GM19351 (cell line): ENCODE data around the gene CERS6.
"Not testable (repeated sequence)": the region's sequence is repeated elsewhere in the genome, so short reads cannot be mapped to it uniquely, and the experiment has no call there.

Experiments
- ATAC-seq: cut with Tn5 transposase; IDR thresholded peaks from one replicate; pipeline ENCODE4 v1.9.1; 2021; ENCODE audit warnings: mild to moderate bottlenecking, moderate library complexity; ENCODE audit not compliant: unreplicated experiment

Gene CERS6

GRCh38 chr2:168495524-168495923, 39.5 kb downstream of the CERS6 start:
- peak; percentile 89 for ATAC-seq

- no peak for ATAC-seq
Measured at GRCh38 chr2:168496906-168497305, 40.8 kb downstream of the CERS6 start.

GRCh38 chr2:168499500-168499899, 43.4 kb downstream of the CERS6 start:
- ATAC-seq, result no peak

GRCh38 chr2:168500516-168500915, 44.4 kb downstream of the CERS6 start:
- no peak for ATAC-seq

- ATAC-seq, result no peak
Measured at GRCh38 chr2:168501466-168502065, 45.5 kb downstream of the CERS6 start.

GRCh38 chr2:168502852-168503251, 46.8 kb downstream of the CERS6 start:
- not testable (repeated sequence) for ATAC-seq

GRCh38 chr2:168503901-168504300, 47.8 kb downstream of the CERS6 start:
- no peak for ATAC-seq

GRCh38 chr2:168504323-168504722, 48.3 kb downstream of the CERS6 start:
- ATAC-seq, result no peak

- ATAC-seq, result no peak
Measured at GRCh38 chr2:168510125-168510756, 54.2 kb downstream of the CERS6 start.

GRCh38 chr2:168514692-168515091, 58.6 kb downstream of the CERS6 start:
- ATAC-seq, result peak; percentile 60

- ATAC-seq, result no peak
Measured at GRCh38 chr2:168515502-168515901, 59.4 kb downstream of the CERS6 start.

GRCh38 chr2:168517816-168518215, 61.7 kb downstream of the CERS6 start:
- no peak for ATAC-seq

- peak; percentile 44 for ATAC-seq
Measured at GRCh38 chr2:168518555-168519066, 62.5 kb downstream of the CERS6 start.

- ATAC-seq, result no peak
Measured at GRCh38 chr2:168519534-168520308, 63.6 kb downstream of the CERS6 start.

- ATAC-seq, result no peak
Measured at GRCh38 chr2:168521053-168521741, 65.1 kb downstream of the CERS6 start.

- ATAC-seq, result no peak
Measured at GRCh38 chr2:168522446-168522845, 66.4 kb downstream of the CERS6 start.

GRCh38 chr2:168524005-168524404, 67.9 kb downstream of the CERS6 start:
- no peak for ATAC-seq

GRCh38 chr2:168525020-168525419, 68.9 kb downstream of the CERS6 start:
- ATAC-seq, result no peak

- no peak for ATAC-seq
Measured at GRCh38 chr2:168525716-168526446, 69.8 kb downstream of the CERS6 start.

GRCh38 chr2:168526641-168527040, 70.6 kb downstream of the CERS6 start:
- no peak for ATAC-seq

GRCh38 chr2:168528016-168528415, 71.9 kb downstream of the CERS6 start:
- ATAC-seq, result no peak
